MG63 (cell line): ENCODE measurements around the gene SRPRB. TPM values are rescaled to one million over a fixed set of nuclear protein-coding genes. Genes with fewer than 3 reads are reported as not detected.
A peak's percentile ranks its signal among the peaks of the same experiment; 100 is the strongest.
"Not testable (repeated sequence)": the region's sequence is repeated elsewhere in the genome, so short reads cannot be mapped to it uniquely, and the experiment has no call there.

Source experiments
- DNase-seq: peaks from one replicate; pipeline ENCODE4 v3.0.0-alpha.2; 2020
- H3K27me3 ChIP-seq: fragments of 250-450 bp; sonication (Bioruptor Pico); 2 replicates; pipeline ENCODE4 v1.5.1; 2020; ENCODE audit warnings: mild to moderate bottlenecking, moderate library complexity
- H3K36me3 ChIP-seq: fragments of 250-450 bp; sonication (Bioruptor Pico); 2 replicates; pipeline ENCODE4 v1.5.1; 2020; ENCODE audit warnings: mild to moderate bottlenecking, moderate library complexity
- H3K4me3 ChIP-seq: fragments of 250-450 bp; sonication (Bioruptor Pico); 2 replicates; pipeline ENCODE4 v1.5.1; 2020; ENCODE audit warnings: mild to moderate bottlenecking, moderate library complexity
- H3K9me3 ChIP-seq: fragments of 250-450 bp; sonication (Bioruptor Pico); 2 replicates; pipeline ENCODE4 v1.5.1; 2020; ENCODE audit warnings: mild to moderate bottlenecking, moderate library complexity
- total RNA-seq: library from RNA; depleted of rRNA; stranded (reverse); fragments of >200 nt; shearing (Covaris generic); gene quantifications from 2 replicates; pipeline ENCODE4 v1.2.3, GENCODE V29; 2014; ENCODE audit warnings: low replicate concordance

The SRPRB gene
- total RNA-seq, 1 experiment from 2014 or later = 173 TPM

DNA sequence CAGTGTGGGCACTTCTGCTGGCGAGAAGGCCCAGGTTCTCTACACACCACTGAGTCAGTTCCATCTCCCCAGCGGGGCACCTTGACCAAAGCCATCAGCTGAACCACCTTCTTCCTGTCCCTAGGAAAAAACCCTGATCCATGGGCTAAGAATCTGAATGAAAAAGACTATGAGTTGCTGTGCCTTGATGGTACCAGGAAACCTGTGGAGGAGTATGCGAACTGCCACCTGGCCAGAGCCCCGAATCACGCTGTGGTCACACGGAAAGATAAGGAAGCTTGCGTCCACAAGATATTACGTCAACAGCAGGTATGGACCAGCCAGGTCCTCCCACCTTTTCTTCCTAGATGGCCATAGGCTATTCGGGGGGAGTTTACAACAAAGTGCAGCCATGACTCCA, 30.3 kb upstream of the SRPRB start:
- Histone ChIP-seq H3K9me3 (no peaks in the 10 kb centered on the region), H3K4me3 (no peak overlapping the region), H3K27me3 (peaks cover 15% of the 10 kb centered on the region), H3K36me3 (no peaks in the 10 kb centered on the region)
- DNase-seq = no peak

DNA sequence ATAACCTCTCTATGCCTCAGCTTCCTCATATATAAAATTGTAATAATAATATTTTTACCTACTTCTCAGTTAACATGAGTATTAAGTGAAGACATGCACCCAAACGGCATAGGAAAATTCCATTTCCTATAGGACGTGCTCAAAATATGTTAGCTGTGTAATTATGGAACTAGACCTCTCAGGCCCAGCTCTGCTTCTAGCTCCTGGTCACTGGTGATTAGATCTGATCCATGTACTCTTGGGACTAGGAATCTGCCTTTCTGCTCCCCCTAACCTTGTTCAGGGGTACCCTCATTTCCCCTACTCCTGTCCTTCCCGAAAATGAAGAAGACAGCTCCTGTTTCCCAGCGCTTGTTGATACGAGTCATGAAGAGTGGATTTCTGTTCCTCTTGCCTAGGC, 29.8 kb upstream of the SRPRB start:
- Histone ChIP-seq H3K27me3 (peaks cover 19% of the 10 kb centered on the region), H3K36me3 (no peaks in the 10 kb centered on the region), H3K4me3 (no peak overlapping the region), H3K9me3 (no peaks in the 10 kb centered on the region)
- no peak for DNase-seq

DNA sequence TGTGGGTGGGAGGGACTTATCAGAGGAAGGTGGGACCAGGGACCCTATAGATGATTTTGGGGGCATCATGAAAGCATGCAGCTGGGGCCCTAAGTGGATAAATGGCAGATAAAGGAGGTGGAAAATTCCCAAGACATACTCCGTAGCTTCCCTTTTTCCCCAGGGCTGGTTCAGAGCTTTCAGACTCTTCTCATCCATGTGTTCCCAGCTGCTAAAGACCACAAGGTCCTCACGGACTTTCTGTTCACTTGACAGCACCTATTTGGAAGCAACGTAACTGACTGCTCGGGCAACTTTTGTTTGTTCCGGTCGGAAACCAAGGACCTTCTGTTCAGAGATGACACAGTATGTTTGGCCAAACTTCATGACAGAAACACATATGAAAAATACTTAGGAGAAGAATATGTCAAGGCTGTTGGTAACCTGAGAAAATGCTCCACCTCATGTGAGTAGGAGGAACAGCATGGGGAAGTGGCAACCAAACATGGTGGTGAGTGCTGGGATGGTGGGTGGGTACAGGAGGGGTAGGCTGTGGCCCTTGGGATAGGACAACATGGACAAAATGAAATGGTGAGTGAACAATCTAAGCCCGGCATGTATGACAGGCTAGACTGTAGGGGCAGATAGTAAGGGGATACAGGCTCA, 28.7 kb upstream of the SRPRB start:
- Histone ChIP-seq H3K4me3 (no peak overlapping the region), H3K9me3 (no peaks in the 10 kb centered on the region), H3K27me3 (peaks cover 19% of the 10 kb centered on the region), H3K36me3 (no peaks in the 10 kb centered on the region)
- no peak for DNase-seq

DNA sequence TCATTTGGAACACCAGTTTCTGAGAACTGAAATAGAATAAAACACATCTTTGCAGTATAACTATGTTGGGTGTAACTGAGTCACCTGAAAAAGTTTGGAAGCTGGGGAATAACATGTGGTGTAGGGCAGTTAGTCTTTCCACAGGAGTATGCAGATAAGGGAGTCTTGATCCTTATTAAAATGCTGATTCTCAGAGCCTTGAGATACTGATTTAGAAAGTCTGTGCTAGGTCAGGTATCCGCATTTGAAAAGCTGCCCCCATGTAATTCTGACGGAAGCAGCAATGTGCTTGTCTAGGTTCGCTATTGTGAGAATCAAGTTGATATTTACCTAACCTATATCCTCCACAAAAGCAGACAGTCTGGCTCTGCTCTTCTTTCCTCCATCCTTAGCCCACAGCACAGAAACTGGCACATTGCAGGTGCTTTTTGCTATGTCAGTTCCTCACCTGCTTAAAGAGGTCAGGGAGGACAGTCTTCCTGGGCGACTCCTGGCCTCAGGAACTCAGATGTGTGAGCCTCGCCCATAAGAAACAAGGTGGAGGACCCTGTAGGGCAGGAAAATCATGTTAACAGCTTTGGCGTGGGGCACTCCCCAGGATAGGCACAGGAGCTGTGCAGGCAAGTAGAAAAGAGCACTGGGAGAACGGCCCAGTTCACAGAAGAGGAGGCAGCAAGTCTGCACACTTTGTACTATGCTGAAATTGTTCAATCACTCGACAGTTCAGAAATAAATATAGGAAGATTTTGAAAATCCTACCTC, 27.6 kb upstream of the SRPRB start:
- Histone ChIP-seq H3K9me3 (no peaks in the 10 kb centered on the region), H3K27me3 (peaks cover 19% of the 10 kb centered on the region), H3K36me3 (no peaks in the 10 kb centered on the region), H3K4me3 (no peak overlapping the region)
- DNase-seq = no peak

DNA sequence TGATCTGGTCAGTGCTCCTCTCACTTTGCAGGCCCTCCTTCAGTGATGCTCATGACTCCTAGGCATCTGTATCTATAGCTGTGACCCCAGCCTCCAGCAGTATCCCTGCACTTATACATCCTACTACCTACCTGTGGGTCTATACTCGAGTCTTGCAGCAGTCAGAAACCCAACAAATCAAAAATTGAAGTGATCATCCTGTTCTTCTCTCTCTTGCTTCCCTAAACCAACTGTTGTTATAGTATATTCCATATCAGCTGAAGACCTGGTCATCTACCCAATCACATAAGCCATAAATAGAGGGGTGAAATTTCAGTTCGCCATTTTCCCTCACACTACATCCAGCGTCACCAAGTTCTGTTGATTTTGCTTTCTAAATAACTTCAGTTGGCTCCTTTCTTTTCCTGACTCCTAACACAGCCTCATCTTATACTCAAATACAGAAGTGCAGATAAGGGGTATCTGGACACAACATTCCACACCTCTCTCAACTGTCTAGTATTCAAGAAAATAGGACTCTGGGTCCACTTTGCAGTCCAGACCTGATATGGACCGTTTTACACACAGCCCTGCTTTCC, 25.9 kb upstream of the SRPRB start:
- H3K36me3 ChIP-seq = no peaks in the 10 kb centered on the region
- no peaks in the 10 kb centered on the region for H3K9me3 ChIP-seq
- H3K27me3 ChIP-seq = peaks cover 19% of the 10 kb centered on the region
- no peak for DNase-seq
- H3K4me3 ChIP-seq = no peak overlapping the region

DNA sequence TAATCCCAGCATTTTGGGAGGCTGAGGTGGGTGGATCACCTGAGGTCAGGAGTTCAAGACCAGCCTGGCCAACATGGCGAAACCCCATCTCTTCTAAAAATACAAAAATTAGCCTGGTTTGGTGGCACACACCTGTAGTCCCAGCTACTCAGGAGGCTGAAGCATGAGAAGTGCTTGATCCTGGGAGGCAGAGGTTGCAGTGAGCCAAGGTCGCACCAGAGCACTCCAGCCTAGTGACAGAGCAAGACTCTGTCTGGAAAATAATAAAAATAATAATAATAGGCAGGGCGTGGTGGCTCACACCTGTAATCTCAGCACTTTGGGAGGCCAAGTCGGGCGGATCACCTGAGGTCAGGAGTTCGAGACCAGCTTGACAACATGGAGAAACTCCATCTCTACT, 24.9 kb upstream of the SRPRB start:
- H3K4me3 ChIP-seq, DNase-seq, H3K9me3 ChIP-seq, H3K36me3 ChIP-seq: not testable (repeated sequence)
- peaks cover 19% of the 10 kb centered on the region for H3K27me3 ChIP-seq

DNA sequence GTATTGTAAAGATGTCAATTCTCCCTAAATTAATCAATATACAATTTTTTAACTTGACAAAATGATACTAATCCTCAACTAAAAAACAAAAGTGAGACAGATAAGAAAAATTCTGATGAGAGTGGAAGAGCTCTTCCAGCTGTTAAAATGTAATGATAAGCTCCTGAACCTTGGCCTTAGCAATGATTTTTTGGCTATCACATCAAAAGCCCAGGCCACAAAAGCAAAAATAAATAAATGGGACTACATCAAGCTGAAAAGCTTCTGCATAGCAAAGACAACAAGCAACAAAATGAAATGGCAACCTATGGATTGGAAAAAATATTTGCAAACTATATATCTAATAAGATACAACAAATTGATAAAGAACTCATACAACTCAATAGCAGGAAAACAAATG, 24.0 kb upstream of the SRPRB start:
- Histone ChIP-seq H3K27me3 (peaks cover 19% of the 10 kb centered on the region), H3K4me3 (no peak overlapping the region), H3K36me3 (no peaks in the 10 kb centered on the region), H3K9me3 (no peaks in the 10 kb centered on the region)
- DNase-seq = no peak

DNA sequence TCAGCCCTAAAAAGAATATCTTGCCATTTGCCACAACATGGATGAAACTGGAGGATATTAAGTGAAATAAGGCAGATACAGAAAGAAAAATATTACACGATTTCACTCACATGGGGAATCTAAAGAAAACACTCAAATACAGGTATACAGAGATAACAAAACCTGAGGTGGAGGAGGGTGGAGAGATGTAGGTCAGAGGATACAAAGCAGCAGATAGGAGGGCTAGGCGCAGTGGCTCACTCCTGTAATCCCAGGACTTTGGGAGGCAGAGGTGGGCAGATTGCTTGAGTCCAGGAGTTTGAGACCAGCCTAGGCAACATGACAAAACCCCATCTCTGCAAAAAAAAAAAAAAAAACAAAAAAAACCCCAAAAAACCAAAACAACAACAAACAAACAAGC, 23.2 kb upstream of the SRPRB start:
- no peaks in the 10 kb centered on the region for H3K36me3 ChIP-seq
- H3K27me3 ChIP-seq = peaks cover 18% of the 10 kb centered on the region
- DNase-seq = no peak
- no peaks in the 10 kb centered on the region for H3K9me3 ChIP-seq
- H3K4me3 ChIP-seq = no peak overlapping the region

DNA sequence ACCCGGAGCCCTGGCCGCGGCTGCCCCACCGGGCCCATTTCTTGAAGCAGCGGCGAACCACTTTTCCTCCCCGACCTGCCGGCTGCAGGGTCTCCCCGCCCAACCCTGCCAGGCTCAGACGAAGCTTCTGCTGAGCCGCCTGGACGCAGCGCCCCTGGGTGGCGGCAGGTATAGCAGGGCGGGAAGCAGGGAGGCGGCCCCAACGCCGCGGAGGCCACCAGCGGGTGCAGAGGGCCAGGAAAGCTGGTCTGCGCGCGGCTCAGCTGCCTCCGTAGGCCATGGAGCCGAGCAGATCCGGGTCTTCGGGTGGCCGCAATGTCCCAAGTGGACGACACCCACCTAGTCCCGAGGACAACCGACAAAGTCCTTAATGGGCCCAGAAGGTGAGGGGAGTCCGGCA, 21.9 kb upstream of the SRPRB start:
- no peaks in the 10 kb centered on the region for H3K36me3 ChIP-seq
- peaks cover 18% of the 10 kb centered on the region for H3K27me3 ChIP-seq
- no peaks in the 10 kb centered on the region for H3K9me3 ChIP-seq
- no peak overlapping the region for H3K4me3 ChIP-seq
- DNase-seq = no peak

DNA sequence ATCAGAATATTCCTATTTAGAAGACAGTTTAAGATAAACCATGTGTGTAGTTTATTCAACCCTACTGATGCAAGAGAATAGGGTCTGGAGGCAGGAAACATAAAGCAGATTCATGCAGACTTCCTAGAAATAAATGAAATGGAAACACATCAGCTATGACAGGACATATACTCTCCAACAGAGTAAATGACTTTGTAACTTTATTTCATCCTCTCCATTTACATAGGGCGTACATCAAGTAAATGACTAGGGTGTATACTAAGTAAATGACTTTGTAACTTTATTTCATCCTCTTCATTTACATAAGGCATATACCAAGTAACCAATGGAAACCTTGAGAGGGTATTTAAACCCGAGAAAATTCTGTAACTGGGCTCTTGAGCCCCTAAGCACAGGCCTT, 17.6 kb upstream of the SRPRB start:
- DNase-seq = no peak
- Histone ChIP-seq H3K9me3 (peaks cover 26% of the 10 kb centered on the region), H3K27me3 (no peaks in the 10 kb centered on the region; the same call in 1 of the 2 replicates), H3K4me3 (no peak overlapping the region), H3K36me3 (no peaks in the 10 kb centered on the region)

DNA sequence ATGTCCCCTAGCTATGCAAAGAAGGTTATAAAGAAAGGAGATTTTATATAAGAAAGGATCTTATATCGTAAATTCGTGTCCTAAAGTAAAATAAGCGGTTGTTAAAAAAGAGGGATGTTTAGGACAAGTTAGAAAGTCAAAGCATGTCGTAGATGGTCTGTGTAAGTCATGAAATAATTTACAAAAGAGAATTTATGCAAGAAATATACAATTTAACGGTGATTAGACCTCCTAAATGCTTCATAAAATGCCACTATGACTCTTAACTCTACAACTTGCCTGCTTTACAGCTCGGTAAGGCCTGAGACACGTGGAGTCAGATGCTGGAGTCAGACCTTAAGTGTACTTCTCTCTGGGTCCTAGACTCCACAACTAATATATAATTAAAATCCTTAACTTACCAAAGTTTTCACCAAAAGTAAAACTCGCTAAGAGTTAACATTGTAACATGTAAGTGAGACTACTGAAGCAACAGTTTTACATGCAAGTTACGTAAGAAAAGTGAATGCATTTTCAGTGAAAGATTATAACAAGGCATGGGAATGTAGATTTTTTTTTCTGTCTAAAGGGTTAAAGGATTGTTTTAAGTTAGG, 13.3 kb upstream of the SRPRB start:
- no peak for DNase-seq
- Histone ChIP-seq H3K4me3 (no peak overlapping the region), H3K9me3 (peaks cover 39% of the 10 kb centered on the region), H3K27me3 (no peaks in the 10 kb centered on the region), H3K36me3 (no peaks in the 10 kb centered on the region)

DNA sequence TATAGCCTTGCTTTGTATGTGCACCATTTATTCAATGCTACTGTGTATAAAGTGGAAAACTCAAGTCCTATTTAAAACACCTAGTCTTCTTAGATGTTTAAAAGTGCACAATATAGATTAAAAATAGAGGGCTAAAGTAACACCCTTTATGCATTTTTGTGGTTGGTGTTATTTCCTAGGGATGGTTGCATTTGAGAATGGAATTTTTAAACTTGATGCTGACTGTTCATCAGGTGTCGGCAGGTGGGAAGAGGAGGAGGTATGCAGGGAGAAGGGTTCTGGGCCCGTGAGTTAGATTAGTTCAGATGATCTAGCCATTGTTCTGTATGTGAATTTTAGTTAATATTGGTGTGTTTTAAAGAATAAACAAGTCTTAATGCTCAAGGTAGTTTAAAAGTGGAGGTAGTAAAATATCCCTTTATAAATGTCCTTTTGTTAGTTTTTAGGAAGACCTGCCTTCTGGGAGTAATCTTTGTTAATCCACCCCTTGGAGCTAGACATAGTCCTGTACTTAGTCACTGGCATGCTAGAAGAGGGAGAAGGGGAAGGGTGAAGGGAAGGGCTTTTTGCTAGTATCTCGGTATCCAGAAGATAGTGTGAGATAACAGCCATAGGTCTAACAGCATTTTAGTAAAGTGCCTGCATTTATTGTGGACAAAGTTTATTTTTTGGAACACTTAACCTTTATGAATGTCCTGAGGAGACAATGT, 8.1 kb upstream of the SRPRB start:
- H3K4me3 ChIP-seq = no peak overlapping the region
- H3K27me3 ChIP-seq = no peaks in the 10 kb centered on the region; the same call in 1 of the 2 replicates
- H3K36me3 ChIP-seq = no peaks in the 10 kb centered on the region
- no peak for DNase-seq
- peaks cover 18% of the 10 kb centered on the region for H3K9me3 ChIP-seq

DNA sequence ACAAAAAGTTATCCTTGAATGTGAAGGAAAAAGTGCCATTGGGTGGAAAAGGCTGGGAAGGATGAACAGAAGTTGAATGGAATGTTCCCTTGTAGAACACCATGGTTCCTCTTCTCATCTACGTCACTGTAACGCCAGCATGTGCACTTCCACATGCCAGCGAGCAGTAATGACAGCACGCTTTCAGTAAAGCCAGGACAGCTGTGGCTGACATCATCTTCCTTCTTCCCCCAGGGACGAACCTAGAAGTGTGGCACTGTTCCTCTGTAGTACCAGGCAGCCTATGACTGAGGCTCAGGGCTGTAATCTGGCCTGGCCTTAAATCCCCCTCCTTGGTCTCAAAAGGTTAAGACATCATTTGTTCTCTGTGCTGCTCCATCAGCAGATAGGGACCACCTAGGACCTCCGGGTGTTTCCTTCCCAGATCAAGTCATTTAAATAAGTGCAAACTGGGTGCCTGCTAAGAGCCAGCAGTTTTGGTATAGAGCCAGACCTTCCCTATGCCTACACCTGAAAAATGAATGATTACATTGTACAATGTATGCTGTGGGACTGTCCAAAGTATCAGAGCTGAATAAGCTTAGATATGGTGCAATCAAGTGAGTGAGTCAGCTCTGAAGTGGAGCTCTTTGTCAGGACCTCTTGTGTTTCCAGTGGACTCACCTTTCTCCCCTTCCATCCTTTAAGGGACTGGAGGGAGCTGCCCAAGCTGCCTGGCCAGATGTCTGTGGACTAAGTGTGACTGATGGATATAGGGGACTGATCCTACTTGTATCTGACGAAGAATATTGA, 5.6 kb upstream of the SRPRB start:
- Histone ChIP-seq H3K36me3 (no peaks in the 10 kb centered on the region), H3K4me3 (no peak overlapping the region), H3K27me3 (no peaks in the 10 kb centered on the region; the same call in 1 of the 2 replicates), H3K9me3 (0 out of 2 replicates have a peak, but pooled peaks cover 4% of the 10 kb centered on the region)
- DNase-seq = no peak

DNA sequence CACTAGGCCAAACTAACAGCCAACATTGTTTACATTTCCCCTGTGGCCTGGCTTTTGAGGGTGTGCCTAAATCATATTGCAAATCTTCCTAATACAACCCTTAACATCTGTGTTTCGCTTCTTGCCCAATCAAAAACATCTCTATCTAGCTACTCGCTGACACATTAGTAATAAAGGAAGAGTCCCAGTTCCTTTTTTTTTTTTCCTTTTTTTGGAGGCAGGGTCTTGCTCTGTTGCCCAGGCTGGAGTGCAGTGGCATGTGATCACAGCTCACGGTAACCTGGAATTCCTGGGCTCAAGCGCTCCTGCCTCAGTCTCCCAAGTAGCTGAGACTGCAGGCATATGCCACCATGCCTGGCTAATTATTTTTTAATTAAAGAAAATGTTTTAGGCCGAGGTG, 2.1 kb upstream of the SRPRB start:
- H3K4me3 ChIP-seq = no peak overlapping the region
- no peaks in the 10 kb centered on the region for H3K9me3 ChIP-seq
- H3K27me3 ChIP-seq = no peaks in the 10 kb centered on the region; the same call in 1 of the 2 replicates
- H3K36me3 ChIP-seq = peaks cover 15% of the 10 kb centered on the region
- DNase-seq = no peak

DNA sequence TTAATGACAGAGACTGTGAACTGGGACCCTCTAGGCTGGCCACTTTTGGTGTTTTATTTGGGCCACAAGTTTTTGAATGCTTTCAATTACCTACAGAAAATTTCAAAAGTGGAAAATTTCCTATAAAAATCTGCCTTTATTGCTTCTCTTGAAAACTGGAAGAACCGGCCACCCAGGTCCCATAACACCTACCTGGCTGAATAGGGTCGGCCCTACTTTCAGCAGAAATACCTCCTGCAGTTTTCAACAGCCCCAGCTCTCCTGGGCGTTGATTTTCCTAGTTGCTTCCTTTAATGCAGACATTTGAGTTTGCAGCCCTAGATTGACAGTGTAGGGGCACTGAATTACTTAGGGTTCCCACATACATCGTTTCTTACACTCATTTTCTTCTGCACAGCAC, 719 bp upstream of the SRPRB start:
- H3K9me3 ChIP-seq = no peaks in the 10 kb centered on the region
- peaks cover 28% of the 10 kb centered on the region for H3K36me3 ChIP-seq
- no peak overlapping the region; the same call in 1 of the 2 replicates for H3K4me3 ChIP-seq
- no peak for DNase-seq
- no peaks in the 10 kb centered on the region; the same call in 1 of the 2 replicates for H3K27me3 ChIP-seq

DNA sequence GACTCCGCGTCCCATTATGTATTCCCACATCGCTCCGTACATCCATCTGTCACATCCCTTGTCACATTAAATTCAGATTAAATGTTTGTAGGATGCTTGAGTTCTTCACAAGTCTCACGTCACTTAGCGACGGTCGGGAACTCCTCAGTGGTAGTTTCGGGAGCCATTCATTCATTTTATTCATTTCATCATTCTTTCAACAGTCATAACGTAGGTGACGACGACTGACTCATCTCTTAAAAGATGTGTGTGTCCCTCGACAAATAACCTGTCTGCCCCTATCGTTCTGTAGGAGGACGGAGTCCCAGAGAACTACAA, 272 bp upstream of the SRPRB start:
- H3K36me3 ChIP-seq = peaks cover 30% of the 10 kb centered on the region
- H3K4me3 ChIP-seq = peak overlapping the region; percentile 94
- no peak for DNase-seq
- H3K9me3 ChIP-seq = no peaks in the 10 kb centered on the region
- no peaks in the 10 kb centered on the region; the same call in 1 of the 2 replicates for H3K27me3 ChIP-seq
